HEK293T (cell line): ENCODE results near the gene DOK6.
"Not testable (repeated sequence)": the region's sequence is repeated elsewhere in the genome, so short reads cannot be mapped to it uniquely, and the experiment has no call there.

Experiments
- CTCF ChIA-PET: fragments of 350-600 bp; formaldehyde crosslinking; extraction: SDS; loops from one replicate; lab custom pipeline; 2021; ENCODE audit warnings: antibody characterized with exemption, inconsistent platforms; lab: Yijun Ruan, JAX
- POLR2A ChIA-PET: fragments of 350-600 bp; formaldehyde crosslinking; extraction: SDS; loops from one replicate; lab custom pipeline; 2020; ENCODE audit warnings: antibody characterized with exemption, inconsistent platforms; lab: Yijun Ruan, JAX
- DNase-seq: peaks from one replicate; pipeline ENCODE4 v3.0.0; 2012; ENCODE audit warnings: mixed read lengths; ENCODE audit errors: extremely low spot score
- ARNT ChIP-seq: fragments of 450-650 bp; IDR thresholded peaks from 2 replicates; pipeline ENCODE4 v1.6.1; 2017; ENCODE audit warnings: mild to moderate bottlenecking
- BHLHE40 ChIP-seq: fragments of 450-650 bp; IDR thresholded peaks from 2 replicates; pipeline ENCODE4 v1.6.1; 2016; ENCODE audit warnings: mild to moderate bottlenecking, moderate library complexity, borderline replicate concordance
- CTBP1 ChIP-seq: fragments of 450-650 bp; IDR thresholded peaks from 2 replicates; pipeline ENCODE4 v1.6.1; 2016; ENCODE audit warnings: borderline replicate concordance
- ELF4 ChIP-seq: fragments of 450-650 bp; IDR thresholded peaks from 2 replicates; pipeline ENCODE4 v1.6.1; 2017; ENCODE audit warnings: antibody characterized with exemption
- FOXA1 ChIP-seq: fragments of 450-650 bp; IDR thresholded peaks from 2 replicates; pipeline ENCODE4 v1.6.1; 2016; ENCODE audit warnings: mild to moderate bottlenecking
- FOXK2 ChIP-seq: fragments of 450-650 bp; IDR thresholded peaks from 2 replicates; pipeline ENCODE4 v1.6.1; 2016; ENCODE audit warnings: mild to moderate bottlenecking
- FOXM1 ChIP-seq: fragments of 450-650 bp; IDR thresholded peaks from 2 replicates; pipeline ENCODE4 v1.6.1; 2017; ENCODE audit warnings: mild to moderate bottlenecking, borderline replicate concordance
- HDGF ChIP-seq: fragments of 450-650 bp; IDR thresholded peaks from 2 replicates; pipeline ENCODE4 v1.6.1; 2017; ENCODE audit warnings: antibody characterized with exemption, borderline replicate concordance
- L3MBTL2 ChIP-seq: fragments of 450-650 bp; conservative IDR thresholded peaks from 2 replicates; pipeline ENCODE4 v1.6.1; 2016; ENCODE audit warnings: mild to moderate bottlenecking
- LEF1 ChIP-seq: fragments of 450-650 bp; IDR thresholded peaks from 2 replicates; pipeline ENCODE4 v1.6.1; 2017; ENCODE audit warnings: mild to moderate bottlenecking, borderline replicate concordance
- NFRKB ChIP-seq: fragments of 450-650 bp; IDR thresholded peaks from 2 replicates; pipeline ENCODE4 v1.6.1; 2016; ENCODE audit warnings: mild to moderate bottlenecking, moderate library complexity
- SP1 ChIP-seq: fragments of 450-650 bp; IDR thresholded peaks from 2 replicates; pipeline ENCODE4 v1.6.1; 2017
- SUZ12 ChIP-seq: fragments of 450-650 bp; IDR thresholded peaks from 2 replicates; pipeline ENCODE4 v1.6.1; 2016; ENCODE audit warnings: mild to moderate bottlenecking
- TARDBP ChIP-seq: fragments of 450-650 bp; IDR thresholded peaks from 2 replicates; pipeline ENCODE4 v1.6.1; 2016
- ZNF384 ChIP-seq: fragments of 450-650 bp; IDR thresholded peaks from 2 replicates; pipeline ENCODE4 v1.6.1; 2016
- TF ChIP-seq, protein P1 (sequence below): fragments of 450-650 bp; IDR thresholded peaks from 2 replicates; pipeline ENCODE4 v1.6.1; 2016

DOK6 gene

DNA sequence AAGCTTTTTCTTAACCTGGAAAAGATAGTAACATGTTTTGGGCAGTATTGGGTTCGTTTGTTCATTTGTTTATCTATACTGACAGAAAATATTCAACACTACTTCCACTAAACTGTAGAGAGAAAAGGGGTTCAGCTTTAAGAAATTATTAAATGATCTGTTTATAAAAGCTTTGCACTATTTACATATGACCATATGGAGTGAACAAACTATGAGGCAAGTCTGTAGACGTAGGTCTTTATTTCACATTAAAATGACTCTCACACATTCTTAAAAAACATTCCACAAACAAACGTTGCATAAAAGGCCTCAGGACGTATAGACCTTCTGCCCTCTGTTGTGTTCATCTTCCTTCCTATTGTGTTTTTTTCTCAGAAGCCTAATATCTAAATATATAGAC, 452.4 kb downstream of the DOK6 start:
- ChIA-PET POLR2A (no interaction called here), CTCF (no interaction called here)
- DNase-seq = no peak
- no peak for TF ChIP-seq NFRKB
- no peak for TF ChIP-seq SUZ12
- no peak for TF ChIP-seq ELF4
- TF ChIP-seq FOXA1 = no peak
- no peak for TF ChIP-seq HDGF
- TF ChIP-seq BHLHE40 = no peak
- no peak for TF ChIP-seq LEF1
- no peak for TF ChIP-seq ARNT

DNA sequence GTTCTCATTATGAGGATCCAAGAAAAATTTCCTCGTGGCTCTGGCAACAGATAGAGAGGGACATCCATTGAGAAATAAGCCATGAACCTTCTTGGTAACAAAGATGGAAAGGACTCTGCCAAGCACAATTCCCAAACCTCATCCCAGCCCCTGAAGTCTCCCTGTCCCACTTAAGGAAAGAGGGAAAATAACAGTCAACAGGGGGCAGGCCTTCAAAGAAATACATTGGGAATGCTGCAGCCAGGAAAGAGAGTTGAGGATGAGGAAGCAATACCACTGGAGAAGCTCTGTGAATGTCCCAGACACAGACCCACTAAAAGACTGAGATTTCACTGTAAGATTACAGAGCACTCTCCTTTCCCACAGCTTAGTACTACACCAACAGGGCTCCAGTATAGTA, 453.8 kb downstream of the DOK6 start:
- CTCF ChIA-PET = no interaction called here
- TF ChIP-seq, protein P1, sequence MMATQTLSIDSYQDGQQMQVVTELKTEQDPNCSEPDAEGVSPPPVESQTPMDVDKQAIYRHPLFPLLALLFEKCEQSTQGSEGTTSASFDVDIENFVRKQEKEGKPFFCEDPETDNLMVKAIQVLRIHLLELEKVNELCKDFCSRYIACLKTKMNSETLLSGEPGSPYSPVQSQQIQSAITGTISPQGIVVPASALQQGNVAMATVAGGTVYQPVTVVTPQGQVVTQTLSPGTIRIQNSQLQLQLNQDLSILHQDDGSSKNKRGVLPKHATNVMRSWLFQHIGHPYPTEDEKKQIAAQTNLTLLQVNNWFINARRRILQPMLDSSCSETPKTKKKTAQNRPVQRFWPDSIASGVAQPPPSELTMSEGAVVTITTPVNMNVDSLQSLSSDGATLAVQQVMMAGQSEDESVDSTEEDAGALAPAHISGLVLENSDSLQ = no peak
- TF ChIP-seq LEF1 (no peak), ELF4 (no peak), FOXM1 (no peak), BHLHE40 (no peak), FOXA1 (no peak), ARNT (no peak), CTBP1 (no peak), HDGF (no peak), SUZ12 (no peak), NFRKB (no peak), FOXK2 (no peak), SP1 (no peak), TARDBP (no peak), L3MBTL2 (no peak)
- DNase-seq = no peak
- POLR2A ChIA-PET = no interaction called here

DNA sequence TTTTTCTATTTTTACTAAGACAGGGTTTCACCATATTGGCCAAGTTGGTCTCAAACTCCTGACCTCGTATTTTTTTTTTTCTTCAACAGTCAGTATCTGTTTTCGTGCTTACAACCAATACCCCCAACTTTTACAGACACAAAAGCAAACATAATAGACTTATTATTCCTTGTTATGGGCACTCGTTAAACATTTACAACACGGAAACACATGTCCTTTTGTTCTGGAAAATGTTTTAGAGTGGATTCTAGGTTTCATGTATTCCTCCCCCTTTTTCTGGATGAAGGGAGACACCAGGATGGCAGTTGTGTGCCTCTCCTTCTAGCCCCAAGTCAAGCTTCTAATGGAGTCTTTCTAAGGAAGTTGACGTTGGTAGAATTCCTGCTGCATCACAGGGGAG, 458.2 kb downstream of the DOK6 start:
- ChIA-PET CTCF (no interaction called here), POLR2A (no interaction called here)
- no peak for TF ChIP-seq FOXK2
- TF ChIP-seq FOXA1 = no peak
- no peak for TF ChIP-seq LEF1
- TF ChIP-seq, protein P1 = no peak
- TF ChIP-seq TARDBP = no peak
- no peak for TF ChIP-seq BHLHE40
- TF ChIP-seq CTBP1 = no peak
- no peak for TF ChIP-seq ELF4
- TF ChIP-seq HDGF = no peak
- TF ChIP-seq SP1 = no peak
- TF ChIP-seq SUZ12 = no peak
- TF ChIP-seq L3MBTL2 = no peak
- TF ChIP-seq ZNF384 = no peak
- TF ChIP-seq ARNT = no peak
- TF ChIP-seq FOXM1 = no peak
- TF ChIP-seq NFRKB = no peak
- DNase-seq = no peak

DNA sequence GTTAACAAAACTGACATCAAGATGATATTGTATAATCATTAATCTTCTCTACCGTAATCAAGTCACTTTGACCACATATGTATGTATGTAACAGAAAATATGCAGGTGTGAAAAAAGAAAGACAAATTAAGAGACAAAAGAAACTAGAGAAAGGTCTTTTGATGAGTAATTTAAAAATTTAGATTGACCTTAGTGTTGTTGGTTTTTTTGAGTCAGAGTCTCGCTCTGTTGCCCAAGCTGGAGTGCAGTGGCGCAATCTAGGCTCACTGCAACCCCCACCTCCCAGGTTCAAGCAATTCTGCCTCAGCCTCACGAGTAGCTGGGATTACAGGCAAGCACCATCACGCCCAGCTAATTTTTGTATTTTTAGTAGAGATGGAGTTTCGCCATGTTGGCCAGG, 464.1 kb downstream of the DOK6 start:
- POLR2A ChIA-PET, DNase-seq, CTCF ChIA-PET: not testable (repeated sequence)

DNA sequence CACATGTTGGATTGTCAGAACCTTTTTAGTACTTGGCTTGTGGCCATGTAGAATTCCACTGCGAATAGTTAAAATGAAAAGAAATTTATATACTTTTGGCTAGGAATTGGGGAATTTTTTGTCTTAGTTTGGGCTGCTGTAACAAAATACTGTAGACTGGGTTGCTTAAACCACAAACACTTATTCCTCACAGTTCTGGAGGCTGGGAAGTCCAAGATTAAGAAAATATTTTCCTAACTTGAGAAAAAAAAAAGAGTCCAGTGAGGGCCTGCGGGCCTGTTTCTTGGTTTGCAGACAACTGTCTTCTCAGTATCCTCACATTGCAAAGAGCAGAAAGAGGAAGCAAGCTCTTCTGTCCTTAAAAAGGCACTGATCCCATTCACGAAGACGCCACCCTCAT, 465.1 kb downstream of the DOK6 start:
- TF ChIP-seq SUZ12 (no peak), LEF1 (no peak), FOXA1 (no peak), L3MBTL2 (no peak), ELF4 (no peak), ZNF384 (no peak), SP1 (no peak), CTBP1 (no peak), FOXM1 (no peak), FOXK2 (no peak), ARNT (no peak), TARDBP (no peak), NFRKB (no peak), BHLHE40 (no peak), HDGF (no peak)
- TF ChIP-seq, protein P1 = no peak
- ChIA-PET CTCF (no interaction called here), POLR2A (no interaction called here)
- no peak for DNase-seq

DNA sequence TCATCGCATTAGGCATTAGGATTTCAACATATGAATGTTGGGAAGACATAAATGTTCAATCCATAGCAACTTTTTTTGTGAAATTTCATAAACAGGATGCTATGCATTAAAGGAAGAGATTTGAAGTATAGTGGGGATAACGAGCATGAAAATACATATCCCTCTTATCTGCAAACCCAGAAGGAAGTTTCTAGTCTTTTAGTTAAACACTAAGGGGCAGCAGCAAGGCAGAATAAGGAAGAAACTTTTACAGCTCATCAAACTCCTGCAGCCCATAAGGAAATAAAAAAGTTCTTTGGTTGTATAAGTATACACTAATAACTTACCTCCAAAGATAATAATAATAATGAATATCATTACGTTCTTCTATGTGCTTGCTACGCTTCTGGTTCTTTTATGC, 465.5 kb downstream of the DOK6 start:
- ChIA-PET CTCF (no interaction called here), POLR2A (no interaction called here)
- no peak for DNase-seq
- TF ChIP-seq FOXK2 (no peak), FOXA1 (no peak), SP1 (no peak), TARDBP (no peak), ELF4 (no peak), L3MBTL2 (no peak), CTBP1 (no peak), NFRKB (no peak), LEF1 (no peak), HDGF (no peak), ZNF384 (no peak), SUZ12 (no peak), BHLHE40 (no peak), ARNT (no peak), FOXM1 (no peak)
- TF ChIP-seq, protein P1 = no peak
